Brain microvascular endothelial cell (primary cell): ENCODE results near the gene KCNE2.

ENCODE experiments used
- DNase-seq: peaks from one replicate; pipeline ENCODE4 v3.0.0-alpha.2; 2020
- H3K27ac ChIP-seq: fragments of 250-450 bp; sonication (Bioruptor Pico); 2 replicates; pipeline ENCODE4 v1.5.1; 2020; ENCODE audit warnings: mild to moderate bottlenecking, moderate library complexity
- H3K27me3 ChIP-seq: fragments of 250-450 bp; sonication (Bioruptor Pico); replicated peaks from 2 replicates; pipeline ENCODE4 v1.5.1; 2020; ENCODE audit warnings: mild to moderate bottlenecking
- H3K36me3 ChIP-seq: fragments of 250-450 bp; sonication (Bioruptor Pico); replicated peaks from 2 replicates; pipeline ENCODE4 v1.5.1; 2020; ENCODE audit warnings: mild to moderate bottlenecking
- H3K4me3 ChIP-seq: 2 replicates; pipeline ENCODE4 v1.5.1; 2011; ENCODE audit warnings: low read depth, mild to moderate bottlenecking, control low read depth, low read length, moderate library complexity
- CTCF ChIP-seq: IDR thresholded peaks from 2 replicates; pipeline ENCODE4 v1.5.1; 2011; ENCODE audit warnings: low read depth, mild to moderate bottlenecking, moderate library complexity, low read length, control low read depth, inconsistent platforms; ENCODE audit errors: missing control alignments
- in situ Hi-C: cut with HindIII; loops from 2 replicates; pipeline ENCODE4 v1.10.0; 2017; ENCODE audit warnings: low sequenced_read_pairs, low pct_ligation_motif_present

Gene KCNE2

GRCh38 chr21:34340061-34340460 is 23.7 kb upstream of the KCNE2 start:
- Histone ChIP-seq H3K4me3 (no peak overlapping the region), H3K36me3 (no peaks in the 10 kb centered on the region), H3K27ac (no peak overlapping the region), H3K27me3 (no peaks in the 10 kb centered on the region)
- no peak for DNase-seq
- TF ChIP-seq CTCF = no peak
- in situ Hi-C loops = no loop called here

GRCh38 chr21:34342476-34342875 is 21.3 kb upstream of the KCNE2 start:
- DNase-seq = no peak
- in situ Hi-C loops = no loop called here
- no peak overlapping the region for H3K4me3 ChIP-seq
- H3K27me3 ChIP-seq = no peaks in the 10 kb centered on the region
- TF ChIP-seq CTCF = no peak
- no peak overlapping the region for H3K27ac ChIP-seq
- H3K36me3 ChIP-seq = no peaks in the 10 kb centered on the region

- H3K27me3 ChIP-seq = no peaks in the 10 kb centered on the region
- H3K36me3 ChIP-seq = no peaks in the 10 kb centered on the region
- TF ChIP-seq CTCF = no peak
- no peak overlapping the region for H3K27ac ChIP-seq
- no peak overlapping the region for H3K4me3 ChIP-seq
- DNase-seq = no peak
- in situ Hi-C loops = no loop called here
These were observed 20.5 kb upstream of the KCNE2 start for GRCh38 chr21:34343347-34343746.

GRCh38 chr21:34343838-34344381 is 19.9 kb upstream of the KCNE2 start:
- no peak for DNase-seq
- H3K4me3 ChIP-seq = no peak overlapping the region
- no peaks in the 10 kb centered on the region for H3K36me3 ChIP-seq
- in situ Hi-C loops = no loop called here
- no peak overlapping the region for H3K27ac ChIP-seq
- no peaks in the 10 kb centered on the region for H3K27me3 ChIP-seq
- no peak for TF ChIP-seq CTCF

GRCh38 chr21:34344584-34344983 is 19.2 kb upstream of the KCNE2 start:
- Histone ChIP-seq H3K27me3 (no peaks in the 10 kb centered on the region), H3K4me3 (no peak overlapping the region), H3K27ac (no peak overlapping the region), H3K36me3 (no peaks in the 10 kb centered on the region)
- no peak for DNase-seq
- in situ Hi-C loops = no loop called here
- TF ChIP-seq CTCF = no peak

GRCh38 chr21:34345091-34345871 is 18.5 kb upstream of the KCNE2 start:
- H3K36me3 ChIP-seq = no peaks in the 10 kb centered on the region
- TF ChIP-seq CTCF = no peak
- H3K27me3 ChIP-seq = no peaks in the 10 kb centered on the region
- no peak overlapping the region for H3K4me3 ChIP-seq
- in situ Hi-C loops = no loop called here
- peak; percentile 22 for DNase-seq
- H3K27ac ChIP-seq = no peak overlapping the region
